ENCODE measurements around the gene IL33.

IL33 gene

GRCh38 chr9:6216951-6217350, 1.3 kb downstream of the IL33 start:
- DNase-seq (ENCODE audit: low read depth in 2 of 2): no peak

GRCh38 chr9:6218099-6218502, 2.5 kb downstream of the IL33 start:
- DNase-seq (ENCODE audit: low read depth in 2 of 2): no peak

GRCh38 chr9:6219040-6219439, 3.4 kb downstream of the IL33 start:
- no peak for DNase-seq (ENCODE audit: low read depth in 2 of 2)

GRCh38 chr9:6219981-6220380, 4.4 kb downstream of the IL33 start:
- DNase-seq (ENCODE audit: low read depth in 2 of 2): no peak

GRCh38 chr9:6224393-6225154, 9.0 kb downstream of the IL33 start:
- no peak for DNase-seq (ENCODE audit: low read depth in 2 of 2)

GRCh38 chr9:6226696-6227095, 11.1 kb downstream of the IL33 start:
- DNase-seq (ENCODE audit: low read depth in 2 of 2): no peak

GRCh38 chr9:6229186-6229585, 13.6 kb downstream of the IL33 start:
- DNase-seq (ENCODE audit: low read depth in 2 of 2): no peak

- no peak for DNase-seq (ENCODE audit: low read depth in 2 of 2)
These were observed 14.0 kb downstream of the IL33 start for GRCh38 chr9:6229619-6230018.

GRCh38 chr9:6230037-6230780, 14.6 kb downstream of the IL33 start:
- DNase-seq (ENCODE audit: low read depth in 2 of 2): no peak

- no peak for DNase-seq (ENCODE audit: low read depth in 2 of 2)
These were observed 16.8 kb downstream of the IL33 start for GRCh38 chr9:6232336-6232945.

GRCh38 chr9:6234014-6234413, 18.4 kb downstream of the IL33 start:
- DNase-seq (ENCODE audit: low read depth in 2 of 2): no peak

- no peak for DNase-seq (ENCODE audit: low read depth in 2 of 2)
These were observed 21.7 kb downstream of the IL33 start for GRCh38 chr9:6237267-6237666.

- no peak for DNase-seq (ENCODE audit: low read depth in 2 of 2)
These were observed 23.4 kb downstream of the IL33 start for GRCh38 chr9:6239048-6239461.

GRCh38 chr9:6239694-6240093, 24.1 kb downstream of the IL33 start:
- no peak for DNase-seq (ENCODE audit: low read depth in 2 of 2)

GRCh38 chr9:6243746-6244145, 28.1 kb downstream of the IL33 start:
- no peak for DNase-seq (ENCODE audit: low read depth in 2 of 2)

- DNase-seq (ENCODE audit: low read depth in 2 of 2): no peak
These were observed 31.7 kb downstream of the IL33 start for GRCh38 chr9:6247266-6247665.

- no peak for DNase-seq (ENCODE audit: low read depth in 2 of 2)
These were observed 53.3 kb downstream of the IL33 start for GRCh38 chr9:6268826-6269397.

- DNase-seq (ENCODE audit: low read depth in 2 of 2): no peak
These were observed 55.3 kb downstream of the IL33 start for GRCh38 chr9:6270896-6271295.

GRCh38 chr9:6271508-6272228, 56.1 kb downstream of the IL33 start:
- DNase-seq (ENCODE audit: low read depth in 2 of 2): no peak

- peak in 1 of 2 experiments; percentile 0 for DNase-seq (ENCODE audit: low read depth in 2 of 2)
These were observed 56.6 kb downstream of the IL33 start for GRCh38 chr9:6272229-6272598.

- no peak for DNase-seq (ENCODE audit: low read depth in 2 of 2)
These were observed 61.8 kb downstream of the IL33 start for GRCh38 chr9:6277417-6277816.

GRCh38 chr9:6301858-6302257, 86.3 kb downstream of the IL33 start:
- no peak for DNase-seq (ENCODE audit: low read depth in 2 of 2)
